GM21526 (cell line): Measurements from ENCODE around the gene ARMC2.
"Not testable (repeated sequence)": the region's sequence is repeated elsewhere in the genome, so short reads cannot be mapped to it uniquely, and the experiment has no call there.

Source experiments
- ATAC-seq: cut with Tn5 transposase; IDR thresholded peaks from one replicate; pipeline ENCODE4 v1.9.1; 2021; ENCODE audit warnings: moderate library complexity; ENCODE audit not compliant: unreplicated experiment, low FRiP score

The ARMC2 gene

GRCh38 chr6:108866798-108867197 lies 18.6 kb downstream of the ARMC2 start:
- ATAC-seq, result no peak

- no peak for ATAC-seq
Observed at GRCh38 chr6:108868647-108869046, 20.4 kb downstream of the ARMC2 start.

- ATAC-seq, result no peak
Observed at GRCh38 chr6:108869876-108870275, 21.7 kb downstream of the ARMC2 start.

GRCh38 chr6:108870357-108870756 lies 22.1 kb downstream of the ARMC2 start:
- no peak for ATAC-seq

GRCh38 chr6:108872141-108872557 lies 23.9 kb downstream of the ARMC2 start:
- ATAC-seq, result no peak

- ATAC-seq, result no peak
Observed at GRCh38 chr6:108872575-108872974, 24.4 kb downstream of the ARMC2 start.

- no peak for ATAC-seq
Observed at GRCh38 chr6:108873251-108873650, 25.0 kb downstream of the ARMC2 start.

- ATAC-seq, result no peak
Observed at GRCh38 chr6:108873971-108874370, 25.7 kb downstream of the ARMC2 start.

GRCh38 chr6:108874470-108875160 lies 26.4 kb downstream of the ARMC2 start:
- peak; percentile 79 for ATAC-seq

- ATAC-seq, result peak; percentile 34
Observed at GRCh38 chr6:108875161-108875555, 26.9 kb downstream of the ARMC2 start.

- ATAC-seq, result no peak
Observed at GRCh38 chr6:108877046-108877751, 29.0 kb downstream of the ARMC2 start.

GRCh38 chr6:108878942-108879341 lies 30.7 kb downstream of the ARMC2 start:
- ATAC-seq, result no peak

GRCh38 chr6:108883172-108883571 lies 35.0 kb downstream of the ARMC2 start:
- ATAC-seq, result peak; percentile 69

GRCh38 chr6:108884211-108885059 lies 36.2 kb downstream of the ARMC2 start:
- ATAC-seq, result no peak

GRCh38 chr6:108888052-108888451 lies 39.8 kb downstream of the ARMC2 start:
- ATAC-seq, result no peak

GRCh38 chr6:108888745-108889144 lies 40.5 kb downstream of the ARMC2 start:
- ATAC-seq, result no peak

GRCh38 chr6:108890898-108891297 lies 42.7 kb downstream of the ARMC2 start:
- not testable (repeated sequence) for ATAC-seq

GRCh38 chr6:108895571-108895970 lies 47.3 kb downstream of the ARMC2 start:
- no peak for ATAC-seq

GRCh38 chr6:108896111-108896661 lies 48.0 kb downstream of the ARMC2 start:
- no peak for ATAC-seq

- no peak for ATAC-seq
Observed at GRCh38 chr6:108897371-108897770, 49.1 kb downstream of the ARMC2 start.

- ATAC-seq, result no peak
Observed at GRCh38 chr6:108902382-108902792, 54.2 kb downstream of the ARMC2 start.
